ENCODE data around the gene NCS1.

The NCS1 gene

DNA sequence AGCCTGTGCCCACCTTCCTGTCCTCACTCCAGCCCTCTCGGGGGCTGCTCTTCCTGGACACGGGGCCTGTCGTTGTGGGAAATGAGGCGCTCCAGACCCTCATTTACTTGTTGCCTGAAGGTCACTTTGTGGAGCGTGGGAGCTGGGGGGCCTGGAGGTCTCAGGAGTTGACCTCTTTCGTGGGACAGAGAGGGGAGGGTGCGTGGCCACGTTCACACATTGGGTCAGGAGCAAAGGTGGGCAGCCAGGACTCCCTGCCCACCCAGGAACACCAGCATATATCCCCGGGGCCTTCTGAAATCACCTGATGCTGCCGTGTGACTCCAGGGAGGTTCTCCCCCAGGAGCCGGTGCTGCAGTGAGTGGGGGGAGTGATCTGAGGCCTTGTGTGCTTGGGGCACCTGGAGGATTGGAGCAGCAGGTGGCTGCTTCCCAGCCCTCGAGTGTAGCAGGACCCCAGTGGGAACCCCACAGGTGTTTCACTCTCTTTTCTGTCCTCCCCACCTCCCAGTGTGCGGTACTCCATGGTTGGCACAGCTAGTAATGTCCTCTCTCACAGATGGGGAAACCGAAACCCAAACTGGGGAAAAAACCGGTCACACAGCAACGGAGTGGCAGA is 20.3 kb downstream of the NCS1 start:
- Mint-ChIP-seq H3K27ac (no peak overlapping the region), H3K27me3 (no peaks in the 10 kb centered on the region), H3K36me3 (no peaks in the 10 kb centered on the region), H3K9me3 (ENCODE audit: low read depth) (no peaks in the 10 kb centered on the region), H3K4me3 (no peak overlapping the region), H3K4me1 (ENCODE audit: low read depth) (peaks cover 1% of the 10 kb centered on the region)

GRCh38 chr9:130193103-130193502 is 20.9 kb downstream of the NCS1 start:
- H3K27ac Mint-ChIP-seq, result no peak overlapping the region
- no peaks in the 10 kb centered on the region for H3K36me3 Mint-ChIP-seq
- no peak overlapping the region for H3K4me3 Mint-ChIP-seq
- H3K4me1 Mint-ChIP-seq (ENCODE audit: low read depth), result peaks cover 1% of the 10 kb centered on the region
- H3K27me3 Mint-ChIP-seq, result no peaks in the 10 kb centered on the region
- H3K9me3 Mint-ChIP-seq (ENCODE audit: low read depth), result no peaks in the 10 kb centered on the region

DNA sequence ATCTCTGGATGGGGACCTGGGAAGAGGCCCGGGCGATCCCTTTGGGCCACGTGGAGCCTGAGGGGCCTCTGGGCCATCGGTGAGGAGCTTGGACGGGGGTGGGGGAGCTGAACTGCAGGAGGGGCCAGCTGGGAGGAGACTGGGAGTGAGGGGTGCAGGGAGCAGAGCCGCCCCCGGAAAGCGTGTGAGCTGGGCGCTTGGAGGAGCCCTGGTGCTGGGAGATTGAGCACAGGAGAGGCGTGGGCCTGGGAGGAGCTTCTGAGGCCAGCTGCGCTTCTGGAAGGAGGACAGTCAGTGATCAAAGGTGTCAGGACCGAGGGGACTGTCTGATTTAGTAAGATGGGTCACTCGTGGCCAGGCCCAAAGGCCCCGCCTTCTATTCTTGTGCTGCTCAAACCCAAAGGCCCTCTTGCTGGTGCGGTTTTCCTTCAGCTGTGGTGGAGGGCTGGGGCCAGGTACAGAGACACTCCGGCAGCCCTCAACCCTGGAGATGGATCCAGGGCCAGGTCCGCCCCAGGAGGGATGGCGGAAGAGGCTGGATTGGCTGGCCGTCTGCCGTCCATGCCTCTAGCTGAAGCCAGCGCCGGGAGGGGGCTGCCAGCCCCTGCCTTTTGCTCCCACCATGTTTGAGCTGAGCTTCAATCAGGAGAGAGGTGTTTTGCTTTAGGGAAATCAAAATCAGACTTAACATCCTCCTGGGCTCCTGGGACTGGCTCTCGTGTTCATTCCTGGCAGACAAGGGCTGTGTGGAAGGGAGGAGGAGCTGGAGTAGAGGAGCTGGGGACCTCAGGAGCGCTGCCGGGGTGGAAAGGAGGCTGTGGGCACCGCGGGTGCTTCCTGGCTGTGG is 21.6 kb downstream of the NCS1 start:
- H3K36me3 Mint-ChIP-seq, result no peaks in the 10 kb centered on the region

GRCh38 chr9:130194378-130194932 is 22.3 kb downstream of the NCS1 start:
- Mint-ChIP-seq H3K27ac (no peak overlapping the region), H3K9me3 (ENCODE audit: low read depth) (no peaks in the 10 kb centered on the region), H3K4me3 (no peak overlapping the region), H3K4me1 (ENCODE audit: low read depth) (peaks cover 1% of the 10 kb centered on the region), H3K36me3 (no peaks in the 10 kb centered on the region), H3K27me3 (no peaks in the 10 kb centered on the region)

More for the DNA sequence above, 21.6 kb downstream of the NCS1 start:
- Mint-ChIP-seq H3K27me3 (no peaks in the 10 kb centered on the region), H3K9me3 (ENCODE audit: low read depth) (no peaks in the 10 kb centered on the region), H3K27ac (no peak overlapping the region), H3K4me1 (ENCODE audit: low read depth) (peaks cover 1% of the 10 kb centered on the region), H3K4me3 (no peak overlapping the region)

DNA sequence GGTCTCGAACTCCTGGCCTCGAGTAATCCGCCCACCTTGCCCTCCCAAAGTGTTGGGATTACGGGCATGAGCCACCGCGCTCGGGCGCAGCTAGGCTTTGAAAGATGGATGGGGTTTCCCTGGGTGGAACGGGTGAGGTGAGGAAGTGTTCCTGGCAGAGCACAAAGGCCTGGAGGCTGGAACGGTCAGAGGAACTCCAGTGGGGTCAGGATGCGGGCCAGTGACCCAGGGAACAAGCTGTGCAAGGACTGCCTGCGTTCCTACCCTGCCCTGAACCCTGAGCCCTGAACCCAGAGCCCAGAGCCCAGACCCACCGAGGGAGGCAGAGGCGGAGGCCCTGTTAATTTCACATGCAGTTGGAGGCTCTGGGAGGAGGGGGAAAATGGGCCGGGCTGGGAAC is 23.4 kb downstream of the NCS1 start:
- H3K27me3 Mint-ChIP-seq, result no peaks in the 10 kb centered on the region
- no peak overlapping the region for H3K4me3 Mint-ChIP-seq
- H3K4me1 Mint-ChIP-seq (ENCODE audit: low read depth), result peaks cover 1% of the 10 kb centered on the region
- no peaks in the 10 kb centered on the region for H3K36me3 Mint-ChIP-seq
- no peaks in the 10 kb centered on the region for H3K9me3 Mint-ChIP-seq (ENCODE audit: low read depth)
- no peak overlapping the region for H3K27ac Mint-ChIP-seq

DNA sequence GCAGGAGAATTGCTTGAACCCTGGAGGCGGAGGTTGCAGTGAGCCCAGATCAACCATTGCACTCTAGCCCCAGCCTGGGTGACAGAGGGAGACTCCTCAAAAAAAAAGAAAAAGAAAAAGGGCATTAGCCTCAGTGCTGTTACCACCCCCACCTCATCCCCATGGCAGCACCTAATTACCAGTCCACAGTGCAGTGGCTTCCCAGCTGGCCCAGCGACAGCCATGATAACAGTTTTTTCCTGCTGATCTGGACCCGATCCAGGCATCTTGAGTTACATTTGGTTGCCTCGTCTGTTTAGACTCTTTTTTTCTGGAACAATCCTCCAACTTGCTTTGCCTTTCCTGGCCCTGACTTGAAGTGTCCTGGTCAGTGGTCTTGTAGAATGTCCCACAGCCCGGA is 24.4 kb downstream of the NCS1 start:
- H3K27me3 Mint-ChIP-seq, result no peaks in the 10 kb centered on the region
- H3K9me3 Mint-ChIP-seq (ENCODE audit: low read depth), result no peaks in the 10 kb centered on the region
- H3K4me1 Mint-ChIP-seq (ENCODE audit: low read depth), result peaks cover 1% of the 10 kb centered on the region
- H3K27ac Mint-ChIP-seq, result peak overlapping the region; percentile 34
- no peaks in the 10 kb centered on the region for H3K36me3 Mint-ChIP-seq
- H3K4me3 Mint-ChIP-seq, result no peak overlapping the region

- Mint-ChIP-seq H3K36me3 (no peaks in the 10 kb centered on the region), H3K27me3 (no peaks in the 10 kb centered on the region), H3K9me3 (ENCODE audit: low read depth) (no peaks in the 10 kb centered on the region), H3K27ac (no peak overlapping the region), H3K4me3 (no peak overlapping the region), H3K4me1 (ENCODE audit: low read depth) (peaks cover 1% of the 10 kb centered on the region)
These were observed 25.2 kb downstream of the NCS1 start for GRCh38 chr9:130197386-130197785.

- H3K4me1 Mint-ChIP-seq (ENCODE audit: low read depth), result peaks cover 1% of the 10 kb centered on the region
- H3K27me3 Mint-ChIP-seq, result no peaks in the 10 kb centered on the region
- no peaks in the 10 kb centered on the region for H3K36me3 Mint-ChIP-seq
- no peak overlapping the region for H3K4me3 Mint-ChIP-seq
- H3K27ac Mint-ChIP-seq, result no peak overlapping the region
- no peaks in the 10 kb centered on the region for H3K9me3 Mint-ChIP-seq (ENCODE audit: low read depth)
These were observed 25.7 kb downstream of the NCS1 start for GRCh38 chr9:130197888-130198287.

GRCh38 chr9:130198501-130199179 is 26.4 kb downstream of the NCS1 start:
- Mint-ChIP-seq H3K9me3 (ENCODE audit: low read depth) (no peaks in the 10 kb centered on the region), H3K27me3 (no peaks in the 10 kb centered on the region), H3K27ac (no peak overlapping the region), H3K4me1 (ENCODE audit: low read depth) (peaks cover 1% of the 10 kb centered on the region), H3K4me3 (no peak overlapping the region), H3K36me3 (no peaks in the 10 kb centered on the region)

GRCh38 chr9:130199605-130200004 is 27.4 kb downstream of the NCS1 start:
- no peaks in the 10 kb centered on the region for H3K9me3 Mint-ChIP-seq (ENCODE audit: low read depth)
- H3K4me3 Mint-ChIP-seq, result no peak overlapping the region
- no peaks in the 10 kb centered on the region for H3K36me3 Mint-ChIP-seq
- H3K4me1 Mint-ChIP-seq (ENCODE audit: low read depth), result no peaks in the 10 kb centered on the region
- no peak overlapping the region for H3K27ac Mint-ChIP-seq
- no peaks in the 10 kb centered on the region for H3K27me3 Mint-ChIP-seq

- no peak overlapping the region for H3K4me3 Mint-ChIP-seq
- H3K27me3 Mint-ChIP-seq, result no peaks in the 10 kb centered on the region
- no peaks in the 10 kb centered on the region for H3K36me3 Mint-ChIP-seq
- no peaks in the 10 kb centered on the region for H3K4me1 Mint-ChIP-seq (ENCODE audit: low read depth)
- H3K27ac Mint-ChIP-seq, result no peak overlapping the region
- no peaks in the 10 kb centered on the region for H3K9me3 Mint-ChIP-seq (ENCODE audit: low read depth)
These were observed 28.0 kb downstream of the NCS1 start for GRCh38 chr9:130200038-130200849.

- Mint-ChIP-seq H3K9me3 (ENCODE audit: low read depth) (no peaks in the 10 kb centered on the region), H3K4me3 (no peak overlapping the region), H3K36me3 (no peaks in the 10 kb centered on the region), H3K4me1 (ENCODE audit: low read depth) (no peaks in the 10 kb centered on the region), H3K27ac (no peak overlapping the region), H3K27me3 (no peaks in the 10 kb centered on the region)
These were observed 29.2 kb downstream of the NCS1 start for GRCh38 chr9:130201399-130201873.

DNA sequence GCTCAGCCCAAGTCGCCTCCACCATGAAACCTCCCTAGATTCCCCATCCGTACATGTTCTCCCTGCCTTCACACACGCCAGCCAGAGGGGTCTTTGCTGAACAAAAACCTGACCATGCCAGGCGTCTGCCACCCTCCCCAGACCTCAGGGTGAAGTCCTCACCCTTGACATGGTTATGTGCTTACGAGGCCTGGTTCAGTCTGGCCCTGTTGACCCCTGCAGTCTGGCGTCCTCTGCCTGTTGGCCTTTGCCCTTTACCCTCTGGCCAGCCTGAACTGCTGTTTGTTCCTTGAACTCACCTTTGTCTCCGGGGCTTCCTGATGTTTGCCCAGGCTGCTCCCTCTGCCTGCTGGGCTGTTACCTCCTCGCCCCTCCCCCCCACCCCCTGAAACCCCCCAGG is 29.8 kb downstream of the NCS1 start:
- Mint-ChIP-seq H3K27me3 (no peaks in the 10 kb centered on the region), H3K9me3 (ENCODE audit: low read depth) (no peaks in the 10 kb centered on the region), H3K27ac (no peak overlapping the region)

GRCh38 chr9:130204341-130204740 is 32.1 kb downstream of the NCS1 start:
- Mint-ChIP-seq H3K36me3 (no peaks in the 10 kb centered on the region), H3K4me3 (no peak overlapping the region), H3K9me3 (ENCODE audit: low read depth) (no peaks in the 10 kb centered on the region), H3K27me3 (no peaks in the 10 kb centered on the region), H3K4me1 (ENCODE audit: low read depth) (no peaks in the 10 kb centered on the region), H3K27ac (no peak overlapping the region)

More for the DNA sequence above, 29.8 kb downstream of the NCS1 start:
- no peaks in the 10 kb centered on the region for H3K36me3 Mint-ChIP-seq
- no peak overlapping the region for H3K4me3 Mint-ChIP-seq
- no peaks in the 10 kb centered on the region for H3K4me1 Mint-ChIP-seq (ENCODE audit: low read depth)

Data from activated naive CD8-positive, alpha-beta T cell (primary cell).